ENCODE data around the gene CDK11B. TPM values are rescaled to one million over a fixed set of nuclear protein-coding genes. Genes with fewer than 3 reads are reported as not detected.
"Not testable (repeated sequence)": the region's sequence is repeated elsewhere in the genome, so short reads cannot be mapped to it uniquely, and the experiment has no call there.

Gene CDK11B
- total RNA-seq, 2 donors from 2014 or later = 31.8 to 33.6 TPM

- H3K27ac Mint-ChIP-seq = no peak overlapping the region
- Histone ChIP-seq H3K4me3 (ENCODE audit: low read length) (no peak overlapping the region), H3K36me3 (ENCODE audit: control insufficient read depth, insufficient read depth, low read length) (peaks cover 30% of the 10 kb centered on the region), H3K4me1 (ENCODE audit: control insufficient read depth, insufficient read depth, low read length) (no peaks in the 10 kb centered on the region), H3K9ac (ENCODE audit: extremely low read depth, low read length, poor library complexity, severe bottlenecking) (no peak overlapping the region), H3K27ac (ENCODE audit: low read depth, low read length) (no peak overlapping the region), H3K9me3 (ENCODE audit: control insufficient read depth, low read length) (no peaks in the 10 kb centered on the region), H3K27me3 (ENCODE audit: control insufficient read depth, insufficient read depth, low read length, poor library complexity, severe bottlenecking) (no peaks in the 10 kb centered on the region)
- 92 to 93% methylated on average over 16 to 27 of the region's 27 CpGs for WGBS, 2 experiments (ENCODE audit: insufficient coverage in 1 of 2, insufficient read length in 1 of 2)
- no peaks in the 10 kb centered on the region for H3K4me1 Mint-ChIP-seq
- H3K9me3 Mint-ChIP-seq = no peaks in the 10 kb centered on the region
- no peaks in the 10 kb centered on the region for H3K27me3 Mint-ChIP-seq (ENCODE audit: insufficient read depth)
- peaks cover 32% of the 10 kb centered on the region for H3K36me3 Mint-ChIP-seq (ENCODE audit: low read depth)
- DNase-seq = no peak
- TF ChIP-seq CTCF (conservative IDR thresholded peaks at IDR 0.05) = no peak
- H3K4me3 Mint-ChIP-seq = no peak overlapping the region
These were observed 6.4 kb upstream of the CDK11B start for GRCh38 chr1:1664941-1665814.

- not testable (repeated sequence) for H3K27ac ChIP-seq (ENCODE audit: low read depth, low read length); H3K9ac ChIP-seq (ENCODE audit: extremely low read depth, low read length, poor library complexity, severe bottlenecking); DNase-seq; H3K4me1 ChIP-seq (ENCODE audit: control insufficient read depth, insufficient read depth, low read length); H3K4me3 Mint-ChIP-seq; H3K9me3 ChIP-seq (ENCODE audit: control insufficient read depth, low read length); H3K27ac Mint-ChIP-seq; H3K27me3 ChIP-seq (ENCODE audit: control insufficient read depth, insufficient read depth, low read length, poor library complexity, severe bottlenecking); H3K27me3 Mint-ChIP-seq (ENCODE audit: insufficient read depth); H3K9me3 Mint-ChIP-seq; H3K4me1 Mint-ChIP-seq; H3K4me3 ChIP-seq (ENCODE audit: low read length)
- peaks cover 23% of the 10 kb centered on the region for H3K36me3 ChIP-seq (ENCODE audit: control insufficient read depth, insufficient read depth, low read length)
- no CpG with 5 or more reads among the region's 11 CpGs for WGBS, 2 experiments (ENCODE audit: insufficient coverage in 1 of 2, insufficient read length in 1 of 2)
- peaks cover 24% of the 10 kb centered on the region for H3K36me3 Mint-ChIP-seq (ENCODE audit: low read depth)
These were observed 5.5 kb upstream of the CDK11B start for GRCh38 chr1:1664318-1664717.

GRCh38 chr1:1662830-1663560 lies 4.2 kb upstream of the CDK11B start:
- not testable (repeated sequence) for DNase-seq; H3K9me3 Mint-ChIP-seq; H3K9ac ChIP-seq (ENCODE audit: extremely low read depth, low read length, poor library complexity, severe bottlenecking); H3K4me3 ChIP-seq (ENCODE audit: low read length); H3K4me1 ChIP-seq (ENCODE audit: control insufficient read depth, insufficient read depth, low read length); H3K27ac ChIP-seq (ENCODE audit: low read depth, low read length); H3K27me3 Mint-ChIP-seq (ENCODE audit: insufficient read depth); H3K27ac Mint-ChIP-seq; H3K4me1 Mint-ChIP-seq; H3K9me3 ChIP-seq (ENCODE audit: control insufficient read depth, low read length); H3K27me3 ChIP-seq (ENCODE audit: control insufficient read depth, insufficient read depth, low read length, poor library complexity, severe bottlenecking); H3K4me3 Mint-ChIP-seq
- H3K36me3 ChIP-seq (ENCODE audit: control insufficient read depth, insufficient read depth, low read length) = peaks cover 17% of the 10 kb centered on the region
- 95 to 96% methylated on average over 3 to 13 of the region's 15 CpGs for WGBS, 2 experiments (ENCODE audit: insufficient coverage in 1 of 2, insufficient read length in 1 of 2)
- peaks cover 17% of the 10 kb centered on the region for H3K36me3 Mint-ChIP-seq (ENCODE audit: low read depth)

GRCh38 chr1:1662392-1662791 lies 3.6 kb upstream of the CDK11B start:
- H3K27ac Mint-ChIP-seq, H3K4me3 Mint-ChIP-seq: not testable (repeated sequence)

GRCh38 chr1:1648265-1648664 lies 10.5 kb downstream of the CDK11B start:
- H3K9me3 Mint-ChIP-seq; H3K4me1 ChIP-seq (ENCODE audit: control insufficient read depth, insufficient read depth, low read length); H3K9ac ChIP-seq (ENCODE audit: extremely low read depth, low read length, poor library complexity, severe bottlenecking); H3K4me1 Mint-ChIP-seq; H3K27me3 Mint-ChIP-seq (ENCODE audit: insufficient read depth); H3K27ac Mint-ChIP-seq; H3K9me3 ChIP-seq (ENCODE audit: control insufficient read depth, low read length); H3K27me3 ChIP-seq (ENCODE audit: control insufficient read depth, insufficient read depth, low read length, poor library complexity, severe bottlenecking); H3K4me3 Mint-ChIP-seq; DNase-seq; H3K4me3 ChIP-seq (ENCODE audit: low read length); H3K27ac ChIP-seq (ENCODE audit: low read depth, low read length): not testable (repeated sequence)
- 94 to 95% methylated on average over 11 of the region's 11 CpGs for WGBS, 2 experiments (ENCODE audit: insufficient coverage in 1 of 2, insufficient read length in 1 of 2)
- H3K36me3 ChIP-seq (ENCODE audit: control insufficient read depth, insufficient read depth, low read length) = peaks cover 56% of the 10 kb centered on the region
- peaks cover 62% of the 10 kb centered on the region for H3K36me3 Mint-ChIP-seq (ENCODE audit: low read depth)

More at GRCh38 chr1:1662392-1662791, 3.6 kb upstream of the CDK11B start:
- not testable (repeated sequence) for H3K27me3 ChIP-seq (ENCODE audit: control insufficient read depth, insufficient read depth, low read length, poor library complexity, severe bottlenecking); H3K27me3 Mint-ChIP-seq (ENCODE audit: insufficient read depth); H3K4me3 ChIP-seq (ENCODE audit: low read length); H3K9ac ChIP-seq (ENCODE audit: extremely low read depth, low read length, poor library complexity, severe bottlenecking); H3K4me1 Mint-ChIP-seq; DNase-seq; H3K9me3 Mint-ChIP-seq; H3K4me1 ChIP-seq (ENCODE audit: control insufficient read depth, insufficient read depth, low read length); H3K27ac ChIP-seq (ENCODE audit: low read depth, low read length); H3K9me3 ChIP-seq (ENCODE audit: control insufficient read depth, low read length)
- WGBS, 2 experiments (ENCODE audit: insufficient coverage in 1 of 2, insufficient read length in 1 of 2) = 99 to 100% methylated on average over 2 to 3 of the region's 9 CpGs
- H3K36me3 Mint-ChIP-seq (ENCODE audit: low read depth) = peaks cover 14% of the 10 kb centered on the region
- peaks cover 17% of the 10 kb centered on the region for H3K36me3 ChIP-seq (ENCODE audit: control insufficient read depth, insufficient read depth, low read length)

GRCh38 chr1:1647567-1648241 lies 11.1 kb downstream of the CDK11B start:
- H3K27me3 Mint-ChIP-seq (ENCODE audit: insufficient read depth); H3K9me3 ChIP-seq (ENCODE audit: control insufficient read depth, low read length); DNase-seq; H3K9ac ChIP-seq (ENCODE audit: extremely low read depth, low read length, poor library complexity, severe bottlenecking); H3K9me3 Mint-ChIP-seq; H3K4me1 ChIP-seq (ENCODE audit: control insufficient read depth, insufficient read depth, low read length); H3K27ac ChIP-seq (ENCODE audit: low read depth, low read length); H3K4me1 Mint-ChIP-seq; H3K27me3 ChIP-seq (ENCODE audit: control insufficient read depth, insufficient read depth, low read length, poor library complexity, severe bottlenecking); H3K4me3 Mint-ChIP-seq; H3K4me3 ChIP-seq (ENCODE audit: low read length); H3K27ac Mint-ChIP-seq: not testable (repeated sequence)
- H3K36me3 Mint-ChIP-seq (ENCODE audit: low read depth) = peaks cover 60% of the 10 kb centered on the region
- H3K36me3 ChIP-seq (ENCODE audit: control insufficient read depth, insufficient read depth, low read length) = peaks cover 56% of the 10 kb centered on the region
- 95 to 100% methylated on average over 7 to 17 of the region's 17 CpGs for WGBS, 2 experiments (ENCODE audit: insufficient coverage in 1 of 2, insufficient read length in 1 of 2)

Measured in endodermal cell (in vitro differentiated cells).